Measurements from ENCODE around the gene CGNL1. TPM values are rescaled to one million over a fixed set of nuclear protein-coding genes. Genes with fewer than 3 reads are reported as not detected.

Gene CGNL1
- total RNA-seq, 1 donor from 2014 or later: 11.0 TPM

- no peak for DNase-seq (ENCODE audit: low read depth)
- Histone ChIP-seq H3K9ac (ENCODE audit: low read length) (no peak overlapping the region), H3K27me3 (ENCODE audit: insufficient read depth, low read length) (peaks cover 4% of the 10 kb centered on the region), H3K4me3 (ENCODE audit: insufficient read depth, low read depth, low read length) (no peak overlapping the region), H3K36me3 (ENCODE audit: insufficient read depth, low read length) (no peaks in the 10 kb centered on the region), H2AFZ (ENCODE audit: low read depth, low read length) (no peak overlapping the region), H3K27ac (ENCODE audit: low read depth, low read length) (no peak overlapping the region), H3K4me2 (ENCODE audit: low read length) (no peak overlapping the region), H4K20me1 (ENCODE audit: insufficient read depth, low read length) (no peaks in the 10 kb centered on the region), H3K9me3 (ENCODE audit: insufficient read depth, low read depth, low read length) (no peaks in the 10 kb centered on the region), H3K4me1 (ENCODE audit: insufficient read depth, low read length) (no peaks in the 10 kb centered on the region), H3K79me2 (ENCODE audit: insufficient read depth, low read length) (no peaks in the 10 kb centered on the region)
- FAIRE-seq: no peak
- Mint-ChIP-seq H3K27ac (ENCODE audit: unreplicated experiment) (no peak overlapping the region), H3K36me3 (ENCODE audit: low read depth, unreplicated experiment) (peaks cover 14% of the 10 kb centered on the region), H3K4me1 (ENCODE audit: low read depth, unreplicated experiment) (peaks cover 9% of the 10 kb centered on the region), H3K27me3 (ENCODE audit: low read depth, unreplicated experiment) (no peaks in the 10 kb centered on the region), H3K4me3 (ENCODE audit: unreplicated experiment) (no peak overlapping the region), H3K9me3 (ENCODE audit: unreplicated experiment) (no peaks in the 10 kb centered on the region)
- no peak for TF ChIP-seq EZH2 (IDR thresholded peaks at IDR 0.05; ENCODE audit: insufficient read depth, low read length)
Measured at GRCh38 chr15:57532731-57533447, 156.6 kb downstream of the CGNL1 start.

GRCh38 chr15:57533448-57533799, 157.1 kb downstream of the CGNL1 start:
- no peak overlapping the region for H3K27ac Mint-ChIP-seq (ENCODE audit: unreplicated experiment)
- H3K4me3 Mint-ChIP-seq (ENCODE audit: unreplicated experiment): no peak overlapping the region
- Histone ChIP-seq H3K4me3 (ENCODE audit: insufficient read depth, low read depth, low read length) (no peak overlapping the region), H3K36me3 (ENCODE audit: insufficient read depth, low read length) (no peaks in the 10 kb centered on the region), H3K4me2 (ENCODE audit: low read length) (no peak overlapping the region), H3K9ac (ENCODE audit: low read length) (no peak overlapping the region), H4K20me1 (ENCODE audit: insufficient read depth, low read length) (no peaks in the 10 kb centered on the region), H3K27ac (ENCODE audit: low read depth, low read length) (no peak overlapping the region), H3K4me1 (ENCODE audit: insufficient read depth, low read length) (no peaks in the 10 kb centered on the region), H2AFZ (ENCODE audit: low read depth, low read length) (no peak overlapping the region), H3K9me3 (ENCODE audit: insufficient read depth, low read depth, low read length) (no peaks in the 10 kb centered on the region), H3K27me3 (ENCODE audit: insufficient read depth, low read length) (peaks cover 4% of the 10 kb centered on the region), H3K79me2 (ENCODE audit: insufficient read depth, low read length) (no peaks in the 10 kb centered on the region)
- peaks cover 14% of the 10 kb centered on the region for H3K36me3 Mint-ChIP-seq (ENCODE audit: low read depth, unreplicated experiment)
- H3K4me1 Mint-ChIP-seq (ENCODE audit: low read depth, unreplicated experiment): peaks cover 9% of the 10 kb centered on the region
- DNase-seq (ENCODE audit: low read depth) (no peak), FAIRE-seq (no peak)
- TF ChIP-seq CTCF (IDR thresholded peaks at IDR 0.05; ENCODE audit: insufficient read depth, low read depth, low read length) (no peak), EZH2 (IDR thresholded peaks at IDR 0.05; ENCODE audit: insufficient read depth, low read length) (no peak)
- H3K9me3 Mint-ChIP-seq (ENCODE audit: unreplicated experiment): no peaks in the 10 kb centered on the region
- H3K27me3 Mint-ChIP-seq (ENCODE audit: low read depth, unreplicated experiment): no peaks in the 10 kb centered on the region

- TF ChIP-seq CTCF (IDR thresholded peaks at IDR 0.05; ENCODE audit: insufficient read depth, low read depth, low read length): no peak
- TF ChIP-seq EZH2 (IDR thresholded peaks at IDR 0.05; ENCODE audit: insufficient read depth, low read length): no peak
- no peaks in the 10 kb centered on the region for H4K20me1 ChIP-seq (ENCODE audit: insufficient read depth, low read length)
- peaks cover 14% of the 10 kb centered on the region for H3K36me3 Mint-ChIP-seq (ENCODE audit: low read depth, unreplicated experiment)
- no peak overlapping the region for H3K27ac Mint-ChIP-seq (ENCODE audit: unreplicated experiment)
- peaks cover 13% of the 10 kb centered on the region for H3K4me1 Mint-ChIP-seq (ENCODE audit: low read depth, unreplicated experiment)
- H3K4me1 ChIP-seq (ENCODE audit: insufficient read depth, low read length): no peaks in the 10 kb centered on the region
- no peaks in the 10 kb centered on the region for H3K27me3 Mint-ChIP-seq (ENCODE audit: low read depth, unreplicated experiment)
- H3K27me3 ChIP-seq (ENCODE audit: insufficient read depth, low read length): peaks cover 4% of the 10 kb centered on the region
- no peak overlapping the region for H2AFZ ChIP-seq (ENCODE audit: low read depth, low read length)
- no peak overlapping the region for H3K9ac ChIP-seq (ENCODE audit: low read length)
- H3K9me3 Mint-ChIP-seq (ENCODE audit: unreplicated experiment): peaks cover 2% of the 10 kb centered on the region
- no peak for FAIRE-seq
- DNase-seq (ENCODE audit: low read depth): no peak
- no peak overlapping the region for H3K27ac ChIP-seq (ENCODE audit: low read depth, low read length)
- H3K4me3 ChIP-seq (ENCODE audit: insufficient read depth, low read depth, low read length): no peak overlapping the region
- H3K79me2 ChIP-seq (ENCODE audit: insufficient read depth, low read length): no peaks in the 10 kb centered on the region
- H3K36me3 ChIP-seq (ENCODE audit: insufficient read depth, low read length): no peaks in the 10 kb centered on the region
- H3K4me2 ChIP-seq (ENCODE audit: low read length): no peak overlapping the region
- no peaks in the 10 kb centered on the region for H3K9me3 ChIP-seq (ENCODE audit: insufficient read depth, low read depth, low read length)
- H3K4me3 Mint-ChIP-seq (ENCODE audit: unreplicated experiment): no peak overlapping the region
Measured at GRCh38 chr15:57534281-57534680, 158.0 kb downstream of the CGNL1 start.

Measured in astrocyte (in vitro differentiated cells and primary cell).